IMR-90 (cell line): ENCODE results near the gene ESAM. TPM values are rescaled to one million over a fixed set of nuclear protein-coding genes. Genes with fewer than 3 reads are reported as not detected.

Experiments used
- ATAC-seq: fragments of 200-7000 bp; cut with Tn5 transposase; 2 replicates; pipeline ENCODE4 v1.9.1; 2020; ENCODE audit warnings: low read depth, mild to moderate bottlenecking, moderate library complexity
- BruUV-seq: library from RNA; stranded (reverse); fragments of 400-500 nt; replicated peaks from 2 replicates; lab custom pipeline; 2021; lab: Mats Ljungman, UMichigan
- CTCF ChIA-PET: fragments of 300-600 bp; formaldehyde crosslinking; extraction: SDS; loops from one replicate; lab custom pipeline; 2021; ENCODE audit warnings: antibody characterized with exemption; lab: Yijun Ruan, JAX
- POLR2A ChIA-PET: fragments of 300-600 bp; sonication (Branson Sonifier 250); formaldehyde crosslinking; loops from one replicate; lab custom pipeline; 2022; ENCODE audit warnings: antibody characterized with exemption; ENCODE audit not compliant: unreplicated experiment; lab: Charles Lee
- DNase-seq: peaks from one replicate; pipeline ENCODE4 v3.0.0; 2013
- H2AFZ ChIP-seq: replicated peaks from 2 replicates; pipeline ENCODE3; 2013; ENCODE audit warnings: low read length, mild to moderate bottlenecking; ENCODE audit not compliant: poor library complexity
- H2AK5ac ChIP-seq: 2 replicates; pipeline ENCODE4 v1.6.1; 2013; ENCODE audit warnings: low read depth, low read length, inconsistent platforms
- H2AK9ac ChIP-seq: replicated peaks from 2 replicates; pipeline ENCODE3; 2013; ENCODE audit warnings: mild to moderate bottlenecking, low read depth, low read length, moderate library complexity; ENCODE audit not compliant: poor library complexity
- H2BK120ac ChIP-seq: 2 replicates; pipeline ENCODE4 v1.6.1; 2013; ENCODE audit warnings: low read depth, low read length, inconsistent platforms
- H2BK15ac ChIP-seq: 3 replicates; pipeline ENCODE4 v1.6.1; 2013; ENCODE audit warnings: low read depth, low read length, inconsistent platforms
- H2BK20ac ChIP-seq: 2 replicates; pipeline ENCODE4 v1.6.1; 2013; ENCODE audit warnings: low read depth, mild to moderate bottlenecking, inconsistent platforms, low read length, moderate library complexity
- H2BK5ac ChIP-seq: 2 replicates; pipeline ENCODE4 v1.6.1; 2013; ENCODE audit warnings: mild to moderate bottlenecking, low read depth, low read length, inconsistent platforms; ENCODE audit not compliant: poor library complexity, severe bottlenecking
- H3K14ac ChIP-seq: replicated peaks from 2 replicates; pipeline ENCODE4 v1.6.1; 2013; ENCODE audit warnings: low read depth, low read length, inconsistent platforms
- H3K18ac ChIP-seq: 2 replicates; pipeline ENCODE4 v1.6.1; 2013; ENCODE audit warnings: low read depth, low read length, control low read depth
- H3K23ac ChIP-seq: 2 replicates; pipeline ENCODE4 v1.6.1; 2013; ENCODE audit warnings: low read depth, low read length, inconsistent platforms
- H3K27ac ChIP-seq: 2 replicates; pipeline ENCODE4 v1.5.1; 2013; ENCODE audit warnings: mild to moderate bottlenecking, control low read depth, low read length; ENCODE audit not compliant: insufficient read depth
- H3K27me3 ChIP-seq: 2 replicates; pipeline ENCODE4 v1.6.1; 2013; ENCODE audit warnings: low read length; ENCODE audit not compliant: control insufficient read depth, insufficient read depth
- H3K36me3 ChIP-seq: 2 replicates; pipeline ENCODE4 v1.6.1; 2013; ENCODE audit warnings: low read length, mixed read lengths; ENCODE audit not compliant: control insufficient read depth, insufficient read depth
- H3K4ac ChIP-seq: 2 replicates; pipeline ENCODE4 v1.6.1; 2013; ENCODE audit warnings: low read depth, low read length, inconsistent platforms
- H3K4me1 ChIP-seq: 2 replicates; pipeline ENCODE4 v1.6.1; 2013; ENCODE audit warnings: low read length, mixed read lengths; ENCODE audit not compliant: control insufficient read depth, insufficient read depth
- H3K4me2 ChIP-seq: 2 replicates; pipeline ENCODE4 v1.6.1; 2013; ENCODE audit warnings: low read depth, mild to moderate bottlenecking, control low read depth, low read length, moderate library complexity
- H3K4me3 ChIP-seq: 2 replicates; pipeline ENCODE4 v1.5.1; 2013; ENCODE audit warnings: low read depth, mild to moderate bottlenecking, control low read depth, low read length, moderate library complexity; ENCODE audit not compliant: insufficient read depth
- H3K56ac ChIP-seq: 2 replicates; pipeline ENCODE4 v1.6.1; 2013; ENCODE audit warnings: low read length, inconsistent platforms; ENCODE audit not compliant: insufficient read depth; ENCODE audit errors: extremely low read depth
- H3K79me1 ChIP-seq, 2 experiments: 2 replicates each; pipeline ENCODE4 v1.6.1; 2013; ENCODE audit warnings: low read length in 2 of 2, inconsistent platforms in 1 of 2, low read depth in 1 of 2
- H3K9ac ChIP-seq: 2 replicates; pipeline ENCODE4 v1.6.1; 2013; ENCODE audit warnings: low read depth, low read length, control low read depth
- H3K9me1 ChIP-seq: 2 replicates; pipeline ENCODE4 v1.6.1; 2013; ENCODE audit warnings: low read length, inconsistent platforms; ENCODE audit not compliant: insufficient read depth
- H3K9me3 ChIP-seq: 2 replicates; pipeline ENCODE4 v1.6.1; 2013; ENCODE audit warnings: low read length; ENCODE audit not compliant: control insufficient read depth, insufficient read depth
- H4K20me1 ChIP-seq: 2 replicates; pipeline ENCODE4 v1.6.1; 2013; ENCODE audit warnings: low read length, inconsistent platforms; ENCODE audit not compliant: insufficient read depth
- H4K5ac ChIP-seq: 2 replicates; pipeline ENCODE4 v1.6.1; 2013; ENCODE audit warnings: mild to moderate bottlenecking, low read depth, low read length, control low read depth
- H4K8ac ChIP-seq, 2 experiments: 2 replicates each; pipeline ENCODE4 v1.6.1; 2013; ENCODE audit warnings: low read depth in 2 of 2, low read length in 2 of 2, control low read depth in 1 of 2, inconsistent platforms in 1 of 2
- H4K91ac ChIP-seq: 2 replicates; pipeline ENCODE4 v1.6.1; 2013; ENCODE audit warnings: low read depth, low read length, inconsistent platforms; ENCODE audit not compliant: insufficient read depth
- BHLHE40 ChIP-seq: fragments of 150-350 bp; IDR thresholded peaks from 2 replicates; pipeline ENCODE4 v1.6.1; 2016; ENCODE audit warnings: mild to moderate bottlenecking, low read depth, low read length
- CEBPB ChIP-seq: IDR thresholded peaks from 2 replicates; pipeline ENCODE4 v1.6.1; 2012; ENCODE audit warnings: low read depth, low read length, improper control_type of control experiment
- CHD1 ChIP-seq: IDR thresholded peaks from 2 replicates; pipeline ENCODE4 v1.6.1; 2012; ENCODE audit warnings: low read depth, low read length, improper control_type of control experiment
- CTCF ChIP-seq: conservative IDR thresholded peaks from 2 replicates; pipeline ENCODE4 v1.5.1; 2012; ENCODE audit warnings: mild to moderate bottlenecking, low read depth, low read length, improper control_type of control experiment
- MXI1 ChIP-seq: IDR thresholded peaks from 2 replicates; pipeline ENCODE4 v1.6.1; 2012; ENCODE audit warnings: low read depth, mild to moderate bottlenecking, low read length, moderate library complexity, borderline replicate concordance
- POLR2A ChIP-seq: IDR thresholded peaks from 2 replicates; pipeline ENCODE4 v1.6.1; 2012; ENCODE audit warnings: mild to moderate bottlenecking, low read depth, low read length
- RAD21 ChIP-seq: IDR thresholded peaks from 2 replicates; pipeline ENCODE4 v1.6.1; 2012; ENCODE audit warnings: low read length, improper control_type of control experiment
- RCOR1 ChIP-seq: IDR thresholded peaks from 2 replicates; pipeline ENCODE4 v1.6.1; 2012; ENCODE audit warnings: mild to moderate bottlenecking, low read length, improper control_type of control experiment; ENCODE audit not compliant: insufficient replicate concordance
- RFX5 ChIP-seq: IDR thresholded peaks from 2 replicates; pipeline ENCODE4 v1.8.0; 2012; ENCODE audit warnings: low read depth, mild to moderate bottlenecking, low read length, moderate library complexity
- SMC3 ChIP-seq: fragments of 150-350 bp; IDR thresholded peaks from 2 replicates; pipeline ENCODE4 v1.6.1; 2016; ENCODE audit warnings: low read depth, mild to moderate bottlenecking, antibody characterized with exemption, low read length, moderate library complexity
- WGBS, 2 experiments: methylation state at CpG; one replicate each; pipeline versions ENCODE4 v1.1.5 to v1.1.7; 2013; ENCODE audit warnings: missing lambda C conversion rate in 2 of 2; ENCODE audit not compliant: insufficient read length in 1 of 2; ENCODE audit errors: extremely low coverage in 2 of 2; 5-methylcytosine and 5-hydroxymethylcytosine counted together
- dilution Hi-C: fragments of 300-500 bp; cut with HindIII; formaldehyde crosslinking; loops from one replicate; pipeline ENCODE4 v1.14.3; 2018; ENCODE audit warnings: low sequenced_read_pairs; ENCODE audit not compliant: unreplicated experiment
- in situ Hi-C: fragments of 300-500 bp; cut with MboI; formaldehyde crosslinking; loops from 3 replicates; pipeline ENCODE4 v1.14.3; 2019; ENCODE audit warnings: low sequenced_read_pairs, inconsistent platforms, mixed read lengths
- intact Hi-C: fragments of 100-400 bp; cut with micrococcal nuclease; formaldehyde crosslinking; loops from 2 replicates; pipeline ENCODE4 v1.10.0; 2022
- polyA plus RNA-seq, 3 experiments: library from polyadenylated mRNA; depleted of rRNA; stranded (reverse); fragments of >200 nt; gene quantifications; 2 replicates each; pipeline ENCODE4 v1.2.3, GENCODE V29; 2012; ENCODE audit warnings: low replicate concordance in 1 of 3
- total RNA-seq: library from RNA; depleted of rRNA; stranded (reverse); fragments of >200 nt; gene quantifications from 2 replicates; pipeline ENCODE4 v1.2.3, GENCODE V29; 2012
- TF ChIP-seq, protein P1 (sequence below): fragments of 150-350 bp; IDR thresholded peaks from 2 replicates; pipeline ENCODE4 v1.6.1; 2017; ENCODE audit warnings: mild to moderate bottlenecking, antibody characterized with exemption, low read length, low read depth

The ESAM gene
- total and polyA plus RNA-seq, 2 of the 4 experiments (the other 2 are of a cell fraction) = under 0.01 to 0.12 TPM

GRCh38 chr11:124769806-124770774 is 8.0 kb upstream of the ESAM start (continued):
- TF ChIP-seq MXI1 = no peak
- TF ChIP-seq BHLHE40 = no peak
- TF ChIP-seq RCOR1 = no peak

DNA sequence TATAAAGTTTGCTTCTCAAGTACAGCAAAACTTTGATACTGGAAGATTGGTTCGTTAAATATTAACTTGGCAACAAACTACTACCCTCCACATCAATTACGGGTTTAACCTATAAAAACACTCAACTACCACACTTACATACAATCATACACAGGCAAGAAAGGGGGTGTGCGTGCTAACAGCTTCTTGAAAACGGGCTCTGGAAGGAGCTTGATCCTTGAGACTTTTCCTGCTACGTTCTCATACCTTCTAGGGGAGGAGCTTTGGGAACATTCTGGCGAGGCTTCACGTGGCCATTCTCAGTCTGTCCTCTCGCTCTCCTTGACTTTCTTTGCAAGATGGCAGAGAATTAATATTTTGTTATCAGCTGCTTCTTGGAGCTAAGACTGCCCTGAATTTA is 6.8 kb upstream of the ESAM start:
- Histone ChIP-seq H3K9ac (no peak overlapping the region), H3K4ac (no peak overlapping the region), H3K23ac (no peak overlapping the region), H3K56ac (no peak overlapping the region), H2AFZ (no peak overlapping the region), H2AK5ac (no peak overlapping the region), H3K14ac (no peak overlapping the region), H3K27ac (no peak overlapping the region), H2AK9ac (no peak overlapping the region), H3K79me1 (peaks cover 3 to 22% of the 10 kb centered on the region in 2 experiments), H3K9me3 (no peaks in the 10 kb centered on the region), H2BK5ac (no peak overlapping the region), H3K4me1 (peaks cover 4% of the 10 kb centered on the region; the same call in 1 of the 2 replicates), H4K20me1 (no peaks in the 10 kb centered on the region), H4K8ac (no peak overlapping the region), H4K5ac (no peak overlapping the region), H3K4me2 (no peak overlapping the region), H2BK120ac (no peak overlapping the region), H2BK20ac (no peak overlapping the region), H3K36me3 (peaks cover 12% of the 10 kb centered on the region), H3K18ac (no peak overlapping the region), H3K27me3 (no peaks in the 10 kb centered on the region), H2BK15ac (no peak overlapping the region), H3K9me1 (no peaks in the 10 kb centered on the region), H3K4me3 (no peak overlapping the region), H4K91ac (no peak overlapping the region)
- dilution Hi-C loops = no loop called here
- no peak for TF ChIP-seq RAD21
- TF ChIP-seq, protein P1, sequence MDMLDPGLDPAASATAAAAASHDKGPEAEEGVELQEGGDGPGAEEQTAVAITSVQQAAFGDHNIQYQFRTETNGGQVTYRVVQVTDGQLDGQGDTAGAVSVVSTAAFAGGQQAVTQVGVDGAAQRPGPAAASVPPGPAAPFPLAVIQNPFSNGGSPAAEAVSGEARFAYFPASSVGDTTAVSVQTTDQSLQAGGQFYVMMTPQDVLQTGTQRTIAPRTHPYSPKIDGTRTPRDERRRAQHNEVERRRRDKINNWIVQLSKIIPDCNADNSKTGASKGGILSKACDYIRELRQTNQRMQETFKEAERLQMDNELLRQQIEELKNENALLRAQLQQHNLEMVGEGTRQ = no peak
- no peak for TF ChIP-seq RFX5
- TF ChIP-seq SMC3 = no peak
- TF ChIP-seq CTCF = no peak
- no peak for TF ChIP-seq POLR2A
- no peak for TF ChIP-seq BHLHE40
- no peak for TF ChIP-seq CEBPB
- TF ChIP-seq CHD1 = no peak
- TF ChIP-seq MXI1 = no peak
- POLR2A ChIA-PET = no interaction called here
- CTCF ChIA-PET = interaction anchor here (1.4 kb wide), 1 partner anchor 25 kb away, joined by 6 read pairs; no protein-coding TSS in a partner anchor
- in situ Hi-C loops = loop anchor here (10.0 kb wide), 1 partner anchor 66 kb away; no protein-coding TSS in a partner anchor
- intact Hi-C loops = no loop called here
- DNase-seq (no peak), ATAC-seq (no peak)
- no TSS peak for BruUV-seq
- WGBS, 2 experiments = no CpG with 5 or more reads among the region's 8 CpGs
